AG10803 (cell line): ENCODE measurements around the gene CARMIL3.

ENCODE experiments used
- DNase-seq: peaks from one replicate; pipeline ENCODE4 v3.0.0; 2010; ENCODE audit warnings: low read depth
- H3K4me3 ChIP-seq: 2 replicates; pipeline ENCODE4 v1.5.1; 2011; ENCODE audit warnings: mild to moderate bottlenecking, low read length, control low read depth
- CTCF ChIP-seq: conservative IDR thresholded peaks from 2 replicates; pipeline ENCODE4 v1.5.1; 2011; ENCODE audit warnings: mild to moderate bottlenecking, low read length, control low read depth, inconsistent platforms

The CARMIL3 gene

DNA sequence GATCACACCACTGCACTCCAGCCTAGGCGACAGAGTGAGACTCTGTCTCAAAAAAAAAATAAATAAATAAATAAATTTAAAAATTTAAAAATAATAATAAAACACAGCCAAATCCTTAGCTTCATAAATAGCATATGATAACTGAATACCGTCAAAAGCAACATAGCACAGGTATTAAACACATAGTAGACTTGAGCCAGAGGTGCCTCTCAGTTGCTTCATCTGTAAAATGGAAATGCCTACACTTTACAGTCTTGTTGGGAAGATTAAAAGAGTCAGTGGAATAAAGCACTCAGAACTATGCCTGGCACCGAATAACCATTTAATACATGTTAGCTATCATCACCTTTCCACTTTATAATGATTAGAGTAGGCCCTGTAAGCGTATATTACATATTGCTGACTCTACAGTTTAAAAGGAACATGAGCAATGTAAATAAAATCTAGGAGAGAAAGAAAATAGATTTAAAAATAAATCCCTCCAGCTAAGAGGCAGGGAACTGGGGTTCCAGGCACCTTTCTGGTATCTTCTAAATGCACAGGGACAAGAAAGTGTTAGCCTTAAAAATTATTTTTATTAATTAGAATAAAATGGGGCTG lies 55.0 kb downstream of the CARMIL3 start:
- DNase-seq: no peak
- TF ChIP-seq CTCF: no peak
- H3K4me3 ChIP-seq: no peak overlapping the region

DNA sequence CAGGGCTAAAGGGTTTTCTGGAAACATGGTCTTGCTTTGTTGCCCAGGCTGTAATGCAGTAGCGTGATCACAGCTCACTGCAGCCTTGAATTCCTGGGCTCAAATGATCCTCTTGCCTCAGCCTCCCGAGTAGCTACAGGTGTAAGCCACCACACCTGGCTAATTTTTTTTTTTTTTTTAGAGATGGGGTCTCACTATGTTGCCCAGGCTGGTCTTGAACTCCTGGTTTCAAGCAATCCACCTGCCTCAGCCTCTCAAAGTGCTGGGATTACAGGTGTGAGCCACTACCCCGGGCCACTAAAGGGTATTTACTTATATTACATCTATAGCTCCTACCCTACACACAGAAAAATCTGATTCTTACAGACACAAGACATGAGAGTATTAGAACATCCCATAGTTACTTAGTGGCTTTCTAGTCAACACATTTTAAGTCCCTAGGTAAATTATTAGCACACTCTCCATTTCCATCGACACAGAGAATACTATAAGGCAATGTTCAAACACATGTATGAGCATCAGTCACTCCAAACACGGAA lies 56.6 kb downstream of the CARMIL3 start:
- TF ChIP-seq CTCF: no peak
- H3K4me3 ChIP-seq: no peak overlapping the region

DNA sequence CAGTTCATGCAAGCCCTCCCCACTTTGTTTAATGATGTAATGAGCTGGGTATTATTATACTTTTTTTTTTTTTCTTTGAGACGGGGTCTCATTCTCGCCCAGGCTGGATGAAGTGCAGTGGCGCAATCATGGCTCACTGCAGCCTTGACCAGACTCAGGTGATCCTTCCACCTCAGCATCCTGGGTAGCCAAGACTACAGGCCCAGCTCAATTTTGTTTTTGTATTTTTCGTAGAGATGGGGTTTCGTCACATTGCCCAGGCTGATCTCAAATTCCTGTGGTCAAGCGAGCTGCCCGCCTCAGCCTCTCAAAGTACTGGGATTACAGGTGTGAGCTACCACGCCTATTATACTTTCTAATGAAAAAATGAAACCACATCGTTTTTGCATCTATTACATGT lies 58.3 kb downstream of the CARMIL3 start:
- H3K4me3 ChIP-seq: no peak overlapping the region
- TF ChIP-seq CTCF: no peak
- DNase-seq: no peak

More for the DNA sequence above, 56.6 kb downstream of the CARMIL3 start:
- no peak for DNase-seq

DNA sequence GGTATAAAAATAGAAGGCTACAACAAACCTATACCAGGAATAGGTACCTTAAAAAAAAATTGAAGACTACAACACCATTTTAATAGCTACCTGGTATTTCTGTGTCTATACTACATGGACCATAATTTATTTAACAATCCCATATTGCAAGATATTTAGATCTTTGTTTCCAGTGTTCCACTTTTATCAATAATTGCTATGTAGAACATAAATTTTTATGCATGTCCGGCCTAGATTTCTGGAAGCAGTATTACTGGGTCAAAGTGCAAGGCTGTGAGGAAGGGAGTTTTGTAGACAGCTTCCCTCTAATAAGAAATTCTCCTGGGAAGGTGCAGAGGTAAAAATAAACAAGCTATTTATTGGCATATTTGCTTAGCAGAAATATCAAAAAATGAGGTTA lies 58.7 kb downstream of the CARMIL3 start:
- no peak for DNase-seq
- no peak overlapping the region for H3K4me3 ChIP-seq
- TF ChIP-seq CTCF: no peak

DNA sequence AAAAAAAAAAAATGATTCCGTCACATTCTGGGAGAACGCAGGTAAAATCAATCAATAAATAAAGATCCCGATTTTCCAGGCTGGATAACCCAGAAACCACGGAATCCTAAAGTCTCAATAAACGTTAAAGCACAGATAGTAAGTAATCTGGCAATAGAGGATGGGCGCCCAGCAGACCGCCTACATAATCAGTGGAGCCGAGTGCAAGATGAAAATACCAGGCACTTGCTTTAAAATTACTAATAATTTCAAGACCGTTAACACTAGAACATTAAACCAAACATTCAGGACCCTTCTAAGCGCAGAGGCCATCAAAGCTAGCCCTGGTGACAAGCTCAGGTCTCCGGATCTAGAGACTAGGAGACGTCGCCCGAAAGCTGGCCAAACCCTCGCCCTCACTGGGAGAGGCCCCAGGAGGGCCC lies 61.6 kb downstream of the CARMIL3 start:
- no peak for DNase-seq
- no peak for TF ChIP-seq CTCF
- peak overlapping the region; percentile 90 for H3K4me3 ChIP-seq

DNA sequence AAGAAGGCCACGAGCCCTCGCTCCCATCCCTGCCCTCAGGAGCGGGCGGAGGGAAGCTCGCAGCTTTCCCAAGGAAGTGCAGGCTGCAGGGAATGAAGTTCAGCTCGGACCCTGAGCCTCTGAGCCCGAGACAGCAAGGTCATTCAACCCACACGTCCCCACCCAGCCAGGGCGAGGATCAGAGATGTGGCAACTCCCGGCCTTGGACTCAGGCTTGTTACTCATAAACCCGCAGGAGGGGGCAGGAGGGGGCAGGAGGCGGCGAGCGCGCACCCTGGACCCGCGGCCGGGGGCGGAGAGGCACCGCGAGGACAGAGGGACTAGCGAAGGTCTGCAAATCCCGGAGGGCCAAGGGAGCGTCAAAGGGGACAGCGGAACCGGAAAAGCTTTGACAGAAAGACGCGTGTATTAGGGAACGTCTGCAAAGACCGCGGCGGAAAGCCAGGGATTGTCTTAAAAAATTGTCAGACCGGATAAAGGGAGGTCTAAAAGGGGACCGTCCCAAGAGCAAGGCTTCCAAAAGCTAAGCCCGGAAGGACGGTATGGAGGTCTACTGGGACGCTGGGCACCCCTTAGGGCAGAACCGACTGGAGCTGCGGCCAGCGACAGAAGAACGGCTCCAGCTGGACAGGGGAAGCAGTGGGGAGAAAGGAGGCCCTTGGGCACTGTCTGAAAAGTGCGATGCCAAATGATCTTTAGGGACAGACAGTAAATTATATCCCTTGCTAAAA lies 62.2 kb downstream of the CARMIL3 start:
- TF ChIP-seq CTCF: no peak

More for the DNA sequence above, 62.2 kb downstream of the CARMIL3 start:
- peak overlapping the region; percentile 90 for H3K4me3 ChIP-seq
- peak; percentile 89 for DNase-seq
